IgD-negative memory B cell (primary cell): ENCODE results near the gene PLS3. TPM values are rescaled to one million over a fixed set of nuclear protein-coding genes. Genes with fewer than 3 reads are reported as not detected.

Source experiments
- H3K27ac Mint-ChIP-seq, 3 donors: one replicate each; pipeline ENCODE4 v1.8.0; 2020 to 2022; ENCODE audit warnings: mild to moderate bottlenecking in 3 of 3, mixed read lengths in 3 of 3, moderate library complexity in 1 of 3
- H3K27me3 Mint-ChIP-seq: one replicate; pipeline ENCODE4 v1.8.0; 2021; ENCODE audit warnings: mixed read lengths
- H3K36me3 Mint-ChIP-seq: one replicate; pipeline ENCODE4 v1.8.0; 2020; ENCODE audit warnings: mild to moderate bottlenecking, mixed read lengths
- H3K4me1 Mint-ChIP-seq, 3 donors: one replicate each; pipeline ENCODE4 v1.8.0; 2020 to 2022; ENCODE audit warnings: mixed read lengths in 3 of 3, mild to moderate bottlenecking in 1 of 3
- H3K4me3 Mint-ChIP-seq, 4 donors: one replicate each; pipeline ENCODE4 v1.8.0; 2020 to 2022; ENCODE audit warnings: mild to moderate bottlenecking in 4 of 4, mixed read lengths in 4 of 4, moderate library complexity in 3 of 4
- H3K9me3 Mint-ChIP-seq, 3 donors: one replicate each; pipeline ENCODE4 v1.8.0; 2020 to 2021; ENCODE audit warnings: mixed read lengths in 3 of 3, mild to moderate bottlenecking in 1 of 3
- polyA plus RNA-seq: library from polyadenylated mRNA; unstranded; fragments of 300-500 nt; fragmentation: Illumina TruSeq; gene quantifications from one replicate; pipeline ENCODE4 v1.2.3, GENCODE V29; 2021

Gene PLS3
- polyA plus RNA-seq, 1 donor from 2014 or later: not detected

GRCh38 chrX:115559672-115560071 is 1.3 kb upstream of the PLS3 start:
- H3K4me1 Mint-ChIP-seq: peaks cover 0 to 5% (median 0%) of the 10 kb centered on the region in 3 donors
- H3K9me3 Mint-ChIP-seq: peaks cover 0 to 3% (median 0%) of the 10 kb centered on the region in 3 donors
- no peak overlapping the region for H3K4me3 Mint-ChIP-seq

GRCh38 chrX:115560211-115560977 is 580 bp upstream of the PLS3 start:
- peak overlapping the region in 2 of 3 donors; percentile 16 to 43 for H3K27ac Mint-ChIP-seq
- peaks cover 0 to 3% (median 0%) of the 10 kb centered on the region in 3 donors for H3K9me3 Mint-ChIP-seq
- no peaks in the 10 kb centered on the region for H3K36me3 Mint-ChIP-seq
- peaks cover 41% of the 10 kb centered on the region for H3K27me3 Mint-ChIP-seq
- peaks cover 0 to 5% (median 0%) of the 10 kb centered on the region in 3 donors for H3K4me1 Mint-ChIP-seq
- H3K4me3 Mint-ChIP-seq: no peak overlapping the region

More at GRCh38 chrX:115559672-115560071, 1.3 kb upstream of the PLS3 start:
- peaks cover 39% of the 10 kb centered on the region for H3K27me3 Mint-ChIP-seq
- H3K36me3 Mint-ChIP-seq: no peaks in the 10 kb centered on the region
- H3K27ac Mint-ChIP-seq: no peak overlapping the region

- H3K27me3 Mint-ChIP-seq: peaks cover 44% of the 10 kb centered on the region
- H3K36me3 Mint-ChIP-seq: no peaks in the 10 kb centered on the region
- H3K4me3 Mint-ChIP-seq: peak overlapping the region in 1 of 4 donors; percentile 52
- peaks cover 0 to 5% (median 0%) of the 10 kb centered on the region in 3 donors for H3K4me1 Mint-ChIP-seq
- H3K27ac Mint-ChIP-seq: no peak overlapping the region
- peaks cover 0 to 3% (median 0%) of the 10 kb centered on the region in 3 donors for H3K9me3 Mint-ChIP-seq
Measured at GRCh38 chrX:115561605-115562479, 868 bp downstream of the PLS3 start.

GRCh38 chrX:115562480-115562847 is 1.5 kb downstream of the PLS3 start:
- H3K27ac Mint-ChIP-seq: no peak overlapping the region

GRCh38 chrX:115563633-115564162 is 2.7 kb downstream of the PLS3 start:
- peaks cover 39% of the 10 kb centered on the region for H3K27me3 Mint-ChIP-seq
- H3K27ac Mint-ChIP-seq: no peak overlapping the region
- H3K4me1 Mint-ChIP-seq: peaks cover 0 to 5% (median 0%) of the 10 kb centered on the region in 3 donors
- H3K4me3 Mint-ChIP-seq: no peak overlapping the region
- no peaks in the 10 kb centered on the region for H3K36me3 Mint-ChIP-seq
- H3K9me3 Mint-ChIP-seq: peaks cover 0 to 6% (median 0%) of the 10 kb centered on the region in 3 donors

More at GRCh38 chrX:115562480-115562847, 1.5 kb downstream of the PLS3 start:
- Mint-ChIP-seq H3K36me3 (no peaks in the 10 kb centered on the region), H3K9me3 (peaks cover 0 to 3% (median 0%) of the 10 kb centered on the region in 3 donors), H3K4me1 (peaks cover 0 to 5% (median 0%) of the 10 kb centered on the region in 3 donors), H3K27me3 (peaks cover 44% of the 10 kb centered on the region), H3K4me3 (no peak overlapping the region)

DNA sequence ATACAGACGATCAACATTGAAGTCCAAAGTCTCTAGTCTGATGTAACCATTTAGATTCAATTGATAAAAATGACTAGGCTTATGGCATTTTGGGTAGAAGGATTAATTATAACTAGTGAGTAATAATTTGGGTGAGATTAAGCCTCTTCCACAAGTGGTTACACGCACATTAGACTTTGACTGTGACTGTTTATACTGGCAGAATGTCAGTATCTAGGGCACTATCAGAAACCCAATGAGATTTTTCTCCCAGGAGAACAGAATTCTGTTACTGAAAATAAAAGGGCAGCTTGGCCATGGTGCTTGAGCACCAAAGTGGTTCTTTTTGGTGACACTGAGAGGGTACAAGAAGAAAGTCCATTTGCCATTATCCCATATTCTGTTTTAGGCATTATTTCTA is 3.3 kb downstream of the PLS3 start:
- H3K9me3 Mint-ChIP-seq: peaks cover 0 to 6% (median 0%) of the 10 kb centered on the region in 3 donors
- no peak overlapping the region for H3K4me3 Mint-ChIP-seq
- peaks cover 0 to 5% (median 0%) of the 10 kb centered on the region in 3 donors for H3K4me1 Mint-ChIP-seq
- H3K36me3 Mint-ChIP-seq: no peaks in the 10 kb centered on the region
- H3K27ac Mint-ChIP-seq: no peak overlapping the region
- peaks cover 37% of the 10 kb centered on the region for H3K27me3 Mint-ChIP-seq

DNA sequence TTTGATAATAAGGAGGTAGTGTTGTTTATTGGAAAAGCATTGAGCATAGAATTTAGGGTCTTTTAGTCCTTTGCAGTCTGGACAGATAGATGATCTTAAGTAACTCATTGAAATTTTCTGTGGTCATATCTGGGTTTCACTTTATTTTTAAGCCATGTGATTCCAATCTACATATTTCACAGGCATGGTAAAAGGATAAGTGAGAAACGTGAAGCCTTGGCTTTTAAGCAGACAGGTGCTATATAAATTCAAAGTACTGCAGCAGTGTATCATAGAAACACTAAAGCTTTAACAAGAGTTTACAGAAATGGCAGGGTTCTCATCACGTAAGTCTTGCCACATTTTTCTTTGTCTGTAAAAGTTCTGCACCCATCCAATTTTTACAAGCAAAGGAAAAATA is 4.9 kb downstream of the PLS3 start:
- H3K4me3 Mint-ChIP-seq: no peak overlapping the region
- peaks cover 27% of the 10 kb centered on the region for H3K27me3 Mint-ChIP-seq
- H3K36me3 Mint-ChIP-seq: no peaks in the 10 kb centered on the region
- no peak overlapping the region for H3K27ac Mint-ChIP-seq
- peaks cover 0 to 1% (median 0%) of the 10 kb centered on the region in 3 donors for H3K4me1 Mint-ChIP-seq
- peaks cover 0 to 2% (median 0%) of the 10 kb centered on the region in 3 donors for H3K9me3 Mint-ChIP-seq

DNA sequence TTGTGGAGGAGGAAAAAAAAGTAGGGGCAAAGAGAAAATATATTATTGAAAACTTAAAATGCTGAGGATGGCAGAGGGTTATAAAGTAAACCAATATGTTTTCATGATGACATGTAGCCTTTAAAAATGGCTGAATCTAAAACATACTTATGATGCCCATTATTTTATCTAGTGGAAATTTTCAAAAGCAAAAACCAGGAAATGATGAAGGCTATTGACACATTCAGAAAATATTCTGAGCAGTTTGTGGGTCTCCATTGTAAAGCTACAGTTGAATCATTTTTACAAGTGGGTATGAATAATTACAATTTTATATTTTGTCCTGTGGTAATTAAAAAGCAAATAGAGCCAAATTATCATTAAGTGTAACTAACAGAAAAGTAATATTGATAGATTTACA is 10.7 kb downstream of the PLS3 start:
- Mint-ChIP-seq H3K27me3 (no peaks in the 10 kb centered on the region), H3K4me3 (no peak overlapping the region), H3K9me3 (peaks cover 0 to 2% (median 0%) of the 10 kb centered on the region in 3 donors), H3K36me3 (no peaks in the 10 kb centered on the region), H3K27ac (no peak overlapping the region), H3K4me1 (no peaks in the 10 kb centered on the region)

DNA sequence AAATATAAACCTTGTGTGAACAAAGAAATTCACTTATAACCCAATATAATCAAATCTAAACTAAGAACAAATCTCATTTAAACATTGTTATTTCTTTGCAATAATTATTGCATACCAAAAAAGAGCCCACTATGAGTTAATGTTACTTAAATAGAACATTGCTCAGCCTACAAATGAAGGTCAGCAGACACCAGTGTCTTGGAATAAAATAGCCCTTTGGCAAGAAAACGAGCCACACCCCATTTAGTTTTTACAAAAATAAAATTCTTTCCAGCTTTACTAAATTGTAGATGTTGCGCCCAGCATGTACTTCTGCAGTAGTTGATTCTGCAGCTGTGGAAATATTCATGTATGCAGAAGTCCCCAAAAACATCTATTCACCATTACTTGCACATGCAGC is 12.2 kb downstream of the PLS3 start:
- H3K27ac Mint-ChIP-seq: no peak overlapping the region
- H3K4me1 Mint-ChIP-seq: no peaks in the 10 kb centered on the region
- no peaks in the 10 kb centered on the region for H3K27me3 Mint-ChIP-seq
- H3K9me3 Mint-ChIP-seq: no peaks in the 10 kb centered on the region
- no peak overlapping the region for H3K4me3 Mint-ChIP-seq
- H3K36me3 Mint-ChIP-seq: no peaks in the 10 kb centered on the region

GRCh38 chrX:115576676-115577075 is 15.7 kb downstream of the PLS3 start:
- H3K4me3 Mint-ChIP-seq: no peak overlapping the region
- peaks cover 0 to 2% (median 0%) of the 10 kb centered on the region in 3 donors for H3K9me3 Mint-ChIP-seq
- H3K27me3 Mint-ChIP-seq: peaks cover 1% of the 10 kb centered on the region
- peaks cover 0 to 1% (median 0%) of the 10 kb centered on the region in 3 donors for H3K4me1 Mint-ChIP-seq
- no peaks in the 10 kb centered on the region for H3K36me3 Mint-ChIP-seq
- H3K27ac Mint-ChIP-seq: no peak overlapping the region

DNA sequence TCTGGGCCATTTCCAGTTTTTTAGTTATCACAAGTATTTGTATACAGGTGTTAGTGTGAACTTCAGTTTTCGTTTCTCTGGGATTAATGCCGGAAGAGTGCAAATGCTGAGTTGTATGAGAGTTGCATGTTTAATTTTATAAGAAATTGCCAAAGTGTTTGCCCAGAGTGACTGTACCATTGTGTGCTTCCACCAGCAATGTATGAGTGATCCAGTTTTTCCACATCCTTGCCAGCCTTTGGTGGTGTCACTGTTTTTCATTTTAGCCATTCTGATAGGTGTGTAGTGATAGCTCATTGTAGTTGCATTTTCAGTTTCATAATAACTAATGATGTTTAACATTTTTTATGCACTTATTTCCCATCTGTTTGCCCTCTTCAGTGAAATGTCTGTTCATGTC is 18.4 kb downstream of the PLS3 start:
- no peak overlapping the region for H3K27ac Mint-ChIP-seq
- H3K9me3 Mint-ChIP-seq: peaks cover 0 to 2% (median 0%) of the 10 kb centered on the region in 3 donors
- no peaks in the 10 kb centered on the region for H3K36me3 Mint-ChIP-seq
- peaks cover 0 to 1% (median 0%) of the 10 kb centered on the region in 3 donors for H3K4me1 Mint-ChIP-seq
- H3K4me3 Mint-ChIP-seq: no peak overlapping the region
- H3K27me3 Mint-ChIP-seq: peaks cover 1% of the 10 kb centered on the region

DNA sequence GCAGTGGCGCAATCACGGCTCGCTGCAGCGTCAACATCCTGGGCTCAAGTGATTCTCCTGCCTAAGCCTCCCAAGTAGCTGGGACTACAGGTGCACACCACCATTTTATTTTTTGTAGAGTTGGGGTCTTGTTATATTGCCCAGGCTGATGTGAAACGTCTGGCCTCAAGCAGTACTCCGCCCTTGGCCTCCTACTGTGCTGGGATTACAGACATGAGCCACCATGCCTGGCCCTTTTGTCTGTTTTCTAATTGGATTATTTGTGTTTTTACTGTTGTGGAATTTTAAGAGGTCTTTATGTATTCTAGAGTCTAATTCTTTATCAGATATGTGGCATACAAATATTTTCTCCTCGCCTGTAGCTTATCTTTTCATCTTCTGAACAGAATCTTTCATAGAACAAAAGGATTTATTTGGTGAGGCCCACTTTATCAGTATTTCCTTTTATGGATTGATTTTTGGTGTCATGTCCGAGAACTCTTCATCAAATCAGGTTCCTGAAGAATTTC is 18.9 kb downstream of the PLS3 start:
- Mint-ChIP-seq H3K9me3 (peaks cover 0 to 2% (median 0%) of the 10 kb centered on the region in 3 donors), H3K27me3 (peaks cover 1% of the 10 kb centered on the region), H3K36me3 (no peaks in the 10 kb centered on the region), H3K4me1 (peaks cover 0 to 3% (median 0%) of the 10 kb centered on the region in 3 donors), H3K4me3 (no peak overlapping the region), H3K27ac (no peak overlapping the region)

GRCh38 chrX:115581759-115582615 is 21.0 kb downstream of the PLS3 start:
- H3K27ac Mint-ChIP-seq: no peak overlapping the region
- peaks cover 0 to 2% (median 0%) of the 10 kb centered on the region in 3 donors for H3K9me3 Mint-ChIP-seq
- no peak overlapping the region for H3K4me3 Mint-ChIP-seq
- H3K4me1 Mint-ChIP-seq: peaks cover 0 to 3% (median 0%) of the 10 kb centered on the region in 3 donors
- peaks cover 1% of the 10 kb centered on the region for H3K27me3 Mint-ChIP-seq
- no peaks in the 10 kb centered on the region for H3K36me3 Mint-ChIP-seq
